T-helper 9 cell (primary cell): Measurements from ENCODE around the gene MAN2B2.

Source experiments
- DNase-seq: peaks from one replicate; pipeline ENCODE4 v3.0.0-alpha.2; 2020

Gene MAN2B2

GRCh38 chr4:6596948-6597347 is 22.0 kb downstream of the MAN2B2 start:
- no peak for DNase-seq

- no peak for DNase-seq
Observed at GRCh38 chr4:6598127-6598526, 23.1 kb downstream of the MAN2B2 start.

- DNase-seq, result no peak
Observed at GRCh38 chr4:6598641-6599040, 23.7 kb downstream of the MAN2B2 start.

- no peak for DNase-seq
Observed at GRCh38 chr4:6601661-6602250, 26.8 kb downstream of the MAN2B2 start.

- no peak for DNase-seq
Observed at GRCh38 chr4:6602289-6602688, 27.3 kb downstream of the MAN2B2 start.

GRCh38 chr4:6603128-6603527 is 28.1 kb downstream of the MAN2B2 start:
- DNase-seq, result no peak

GRCh38 chr4:6605114-6605513 is 30.1 kb downstream of the MAN2B2 start:
- no peak for DNase-seq

- DNase-seq, result no peak
Observed at GRCh38 chr4:6605605-6606004, 30.6 kb downstream of the MAN2B2 start.

GRCh38 chr4:6606465-6607235 is 31.7 kb downstream of the MAN2B2 start:
- no peak for DNase-seq

- DNase-seq, result no peak
Observed at GRCh38 chr4:6607368-6608055, 32.5 kb downstream of the MAN2B2 start.

GRCh38 chr4:6608758-6609414 is 33.9 kb downstream of the MAN2B2 start:
- no peak for DNase-seq

- no peak for DNase-seq
Observed at GRCh38 chr4:6609415-6610079, 34.6 kb downstream of the MAN2B2 start.

- DNase-seq, result no peak
Observed at GRCh38 chr4:6610856-6611430, 36.0 kb downstream of the MAN2B2 start.

- no peak for DNase-seq
Observed at GRCh38 chr4:6612961-6613675, 38.1 kb downstream of the MAN2B2 start.

GRCh38 chr4:6613676-6614651 is 39.0 kb downstream of the MAN2B2 start:
- DNase-seq, result no peak

GRCh38 chr4:6614701-6615230 is 39.8 kb downstream of the MAN2B2 start:
- DNase-seq, result no peak

- DNase-seq, result no peak
Observed at GRCh38 chr4:6616087-6616995, 41.4 kb downstream of the MAN2B2 start.

GRCh38 chr4:6617246-6617645 is 42.3 kb downstream of the MAN2B2 start:
- no peak for DNase-seq
